Transverse colon (tissue), 3 donors: ENCODE data around the gene MT4.

Experiments used
- POLR2A ChIP-seq: fragments of 450-650 bp; IDR thresholded peaks from one replicate; pipeline ENCODE4 v1.6.1; 2016; ENCODE audit warnings: antibody characterized with exemption, mild to moderate bottlenecking, moderate library complexity
- TF ChIP-seq, protein P1 (sequence below), 5 experiments: fragments of 200-600 bp in 3 of 5; fragments of 450-650 bp in 2 of 5; sonication (generic) in 3 of 5; IDR thresholded peaks; 1 replicate in 2 of 5; 2 replicates in 3 of 5; pipeline ENCODE4 v1.5.1; 2016 to 2017; ENCODE audit warnings: antibody characterized with exemption in 5 of 5, inconsistent platforms in 3 of 5, mild to moderate bottlenecking in 2 of 5, moderate library complexity in 1 of 5

DNA sequence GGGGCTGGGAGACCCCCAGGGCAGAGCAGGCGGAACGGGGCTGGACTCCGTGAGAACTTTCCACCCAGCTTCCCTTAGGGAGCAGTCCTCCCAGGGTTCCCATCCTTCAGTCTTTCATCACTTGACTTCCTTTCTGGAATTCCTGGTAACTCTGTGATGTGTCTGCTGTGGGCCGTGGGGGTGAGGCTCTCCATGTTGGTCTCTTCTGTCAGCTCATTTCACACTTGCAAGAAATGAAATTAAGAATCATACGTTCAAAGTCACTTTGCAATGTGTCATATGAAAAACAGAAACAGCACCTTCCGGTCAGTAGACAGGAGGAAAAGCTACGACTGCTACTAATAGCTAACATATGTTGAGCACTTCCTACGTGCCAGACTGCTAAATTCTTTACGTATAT lies 39.6 kb upstream of the MT4 start:
- TF ChIP-seq, protein P1, sequence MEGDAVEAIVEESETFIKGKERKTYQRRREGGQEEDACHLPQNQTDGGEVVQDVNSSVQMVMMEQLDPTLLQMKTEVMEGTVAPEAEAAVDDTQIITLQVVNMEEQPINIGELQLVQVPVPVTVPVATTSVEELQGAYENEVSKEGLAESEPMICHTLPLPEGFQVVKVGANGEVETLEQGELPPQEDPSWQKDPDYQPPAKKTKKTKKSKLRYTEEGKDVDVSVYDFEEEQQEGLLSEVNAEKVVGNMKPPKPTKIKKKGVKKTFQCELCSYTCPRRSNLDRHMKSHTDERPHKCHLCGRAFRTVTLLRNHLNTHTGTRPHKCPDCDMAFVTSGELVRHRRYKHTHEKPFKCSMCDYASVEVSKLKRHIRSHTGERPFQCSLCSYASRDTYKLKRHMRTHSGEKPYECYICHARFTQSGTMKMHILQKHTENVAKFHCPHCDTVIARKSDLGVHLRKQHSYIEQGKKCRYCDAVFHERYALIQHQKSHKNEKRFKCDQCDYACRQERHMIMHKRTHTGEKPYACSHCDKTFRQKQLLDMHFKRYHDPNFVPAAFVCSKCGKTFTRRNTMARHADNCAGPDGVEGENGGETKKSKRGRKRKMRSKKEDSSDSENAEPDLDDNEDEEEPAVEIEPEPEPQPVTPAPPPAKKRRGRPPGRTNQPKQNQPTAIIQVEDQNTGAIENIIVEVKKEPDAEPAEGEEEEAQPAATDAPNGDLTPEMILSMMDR (IDR thresholded peaks at IDR 0.05): no peak
- TF ChIP-seq POLR2A: no peak
